ENCODE measurements around the gene SLC22A3.

DNA sequence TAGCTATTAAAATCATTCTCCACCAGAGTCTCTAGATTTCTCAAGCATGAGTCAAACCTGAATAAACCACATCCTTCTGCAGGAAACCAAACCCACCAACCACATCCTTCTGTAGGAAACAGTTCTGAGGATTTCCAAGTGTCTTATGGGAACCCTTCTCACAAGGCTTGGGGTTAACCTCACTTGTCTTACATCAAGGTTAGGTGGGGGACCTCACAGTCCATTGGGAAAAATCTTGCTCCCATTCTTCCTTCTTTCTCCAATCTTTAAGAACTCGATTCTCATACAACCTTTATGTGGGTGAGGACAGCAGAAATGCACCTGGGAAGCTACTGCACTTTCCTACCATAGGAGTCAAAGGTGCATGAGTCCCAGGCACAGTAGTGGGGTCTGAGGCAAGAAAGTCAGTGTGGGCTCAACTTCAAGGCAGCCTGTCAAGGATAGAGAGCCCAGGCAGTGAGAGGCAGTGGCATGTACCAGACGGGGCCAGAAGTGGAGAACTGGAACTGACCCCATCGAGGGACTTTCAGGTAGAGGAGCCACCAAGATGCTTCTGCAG, 114.5 kb downstream of the SLC22A3 start:
- TF ChIP-seq SIN3A (IDR thresholded peaks at IDR 0.05; ENCODE audit: low read depth): no peak
- TF ChIP-seq TCF7L2 (IDR thresholded peaks at IDR 0.05; ENCODE audit: borderline replicate concordance, extremely low read depth, insufficient read depth, insufficient read length): no peak
- TF ChIP-seq, protein P1, sequence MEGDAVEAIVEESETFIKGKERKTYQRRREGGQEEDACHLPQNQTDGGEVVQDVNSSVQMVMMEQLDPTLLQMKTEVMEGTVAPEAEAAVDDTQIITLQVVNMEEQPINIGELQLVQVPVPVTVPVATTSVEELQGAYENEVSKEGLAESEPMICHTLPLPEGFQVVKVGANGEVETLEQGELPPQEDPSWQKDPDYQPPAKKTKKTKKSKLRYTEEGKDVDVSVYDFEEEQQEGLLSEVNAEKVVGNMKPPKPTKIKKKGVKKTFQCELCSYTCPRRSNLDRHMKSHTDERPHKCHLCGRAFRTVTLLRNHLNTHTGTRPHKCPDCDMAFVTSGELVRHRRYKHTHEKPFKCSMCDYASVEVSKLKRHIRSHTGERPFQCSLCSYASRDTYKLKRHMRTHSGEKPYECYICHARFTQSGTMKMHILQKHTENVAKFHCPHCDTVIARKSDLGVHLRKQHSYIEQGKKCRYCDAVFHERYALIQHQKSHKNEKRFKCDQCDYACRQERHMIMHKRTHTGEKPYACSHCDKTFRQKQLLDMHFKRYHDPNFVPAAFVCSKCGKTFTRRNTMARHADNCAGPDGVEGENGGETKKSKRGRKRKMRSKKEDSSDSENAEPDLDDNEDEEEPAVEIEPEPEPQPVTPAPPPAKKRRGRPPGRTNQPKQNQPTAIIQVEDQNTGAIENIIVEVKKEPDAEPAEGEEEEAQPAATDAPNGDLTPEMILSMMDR (IDR thresholded peaks at IDR 0.05 in 2 of 3, conservative IDR thresholded peaks at IDR 0.05 in 1 of 3; ENCODE audit: borderline replicate concordance in 1 of 3, insufficient read depth in 1 of 3, low read depth in 2 of 3, low read length in 2 of 3): no peak
